Measurements from ENCODE around the gene TIMM13. TPM values are rescaled to one million over a fixed set of nuclear protein-coding genes. Genes with fewer than 3 reads are reported as not detected.

TIMM13 gene
- total RNA-seq, 1 donor from 2014 or later, result 39.5 TPM

GRCh38 chr19:2436384-2436783 is 9.0 kb upstream of the TIMM13 start:
- TF ChIP-seq, protein P1, sequence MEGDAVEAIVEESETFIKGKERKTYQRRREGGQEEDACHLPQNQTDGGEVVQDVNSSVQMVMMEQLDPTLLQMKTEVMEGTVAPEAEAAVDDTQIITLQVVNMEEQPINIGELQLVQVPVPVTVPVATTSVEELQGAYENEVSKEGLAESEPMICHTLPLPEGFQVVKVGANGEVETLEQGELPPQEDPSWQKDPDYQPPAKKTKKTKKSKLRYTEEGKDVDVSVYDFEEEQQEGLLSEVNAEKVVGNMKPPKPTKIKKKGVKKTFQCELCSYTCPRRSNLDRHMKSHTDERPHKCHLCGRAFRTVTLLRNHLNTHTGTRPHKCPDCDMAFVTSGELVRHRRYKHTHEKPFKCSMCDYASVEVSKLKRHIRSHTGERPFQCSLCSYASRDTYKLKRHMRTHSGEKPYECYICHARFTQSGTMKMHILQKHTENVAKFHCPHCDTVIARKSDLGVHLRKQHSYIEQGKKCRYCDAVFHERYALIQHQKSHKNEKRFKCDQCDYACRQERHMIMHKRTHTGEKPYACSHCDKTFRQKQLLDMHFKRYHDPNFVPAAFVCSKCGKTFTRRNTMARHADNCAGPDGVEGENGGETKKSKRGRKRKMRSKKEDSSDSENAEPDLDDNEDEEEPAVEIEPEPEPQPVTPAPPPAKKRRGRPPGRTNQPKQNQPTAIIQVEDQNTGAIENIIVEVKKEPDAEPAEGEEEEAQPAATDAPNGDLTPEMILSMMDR (IDR thresholded peaks at IDR 0.05; ENCODE audit: insufficient read depth, low read length, severe bottlenecking), result no peak
- no peak for DNase-seq (ENCODE audit: low read depth)
- no peak overlapping the region for H3K4me3 ChIP-seq (ENCODE audit: low read depth, low read length)
- FAIRE-seq, result no peak
- no peaks in the 10 kb centered on the region for H3K27me3 ChIP-seq (ENCODE audit: control insufficient read depth, insufficient read depth, low read length)
- peaks cover 20% of the 10 kb centered on the region for H3K36me3 ChIP-seq (ENCODE audit: control insufficient read depth, insufficient read depth, low read length)

DNA sequence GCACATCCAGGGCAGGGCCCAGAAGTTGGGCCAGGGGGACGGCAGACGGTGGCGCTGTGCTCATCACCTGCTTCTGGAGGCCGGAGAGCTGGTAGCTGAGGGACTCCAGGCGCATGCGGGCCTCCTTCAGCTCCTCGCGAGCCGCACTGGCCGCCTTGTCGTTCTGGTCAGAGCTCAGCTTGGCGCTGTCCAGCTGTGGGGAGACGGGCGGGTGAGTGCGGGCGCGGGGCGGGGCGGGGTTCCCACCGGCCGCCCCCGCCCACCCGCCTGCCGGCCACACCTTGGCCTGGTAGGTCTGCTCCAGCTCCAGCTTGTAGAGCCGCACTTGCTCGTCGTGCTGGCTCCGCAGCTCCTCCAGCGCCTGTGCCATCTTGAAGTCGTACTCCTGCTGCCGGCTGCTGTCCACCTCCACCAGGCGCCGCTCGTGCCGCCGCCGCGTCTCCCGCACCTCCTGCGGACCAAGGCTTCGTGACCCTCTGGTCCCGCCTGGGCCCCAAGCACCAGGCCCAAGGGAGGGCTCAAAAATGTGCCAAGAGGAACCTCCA is 7.4 kb upstream of the TIMM13 start:
- TF ChIP-seq, protein P1 (IDR thresholded peaks at IDR 0.05; ENCODE audit: insufficient read depth, low read length, severe bottlenecking), result no peak
- peaks cover 20% of the 10 kb centered on the region for H3K36me3 ChIP-seq (ENCODE audit: control insufficient read depth, insufficient read depth, low read length)
- FAIRE-seq, result no peak

DNA sequence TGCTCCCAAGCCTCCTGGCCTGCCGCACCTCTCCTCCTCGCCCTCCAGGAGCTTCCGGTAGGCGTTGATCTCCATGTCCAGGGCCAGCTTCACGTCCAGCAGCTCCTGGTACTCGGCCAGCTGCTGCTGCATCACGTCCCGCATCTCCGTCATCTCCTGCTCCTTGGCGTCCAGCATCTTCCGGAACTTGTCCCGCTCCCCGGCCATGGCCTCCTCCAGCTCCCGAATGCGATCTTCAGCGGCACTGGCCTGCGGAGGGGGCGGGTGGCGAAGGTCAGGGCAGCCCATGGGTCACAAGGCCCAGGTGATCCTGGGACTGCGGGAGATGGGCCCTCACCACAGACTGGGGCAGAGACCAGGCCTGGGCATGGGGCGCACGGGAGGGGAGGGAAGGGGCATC is 6.9 kb upstream of the TIMM13 start:
- TF ChIP-seq, protein P1 (IDR thresholded peaks at IDR 0.05; ENCODE audit: insufficient read depth, low read length, severe bottlenecking), result no peak
- no peaks in the 10 kb centered on the region for H3K27me3 ChIP-seq (ENCODE audit: control insufficient read depth, insufficient read depth, low read length)
- no peak for FAIRE-seq
- H3K36me3 ChIP-seq (ENCODE audit: control insufficient read depth, insufficient read depth, low read length), result peaks cover 20% of the 10 kb centered on the region
- H3K4me3 ChIP-seq (ENCODE audit: low read depth, low read length), result no peak overlapping the region
- no peak for DNase-seq (ENCODE audit: low read depth)

More for the DNA sequence above, 7.4 kb upstream of the TIMM13 start:
- DNase-seq (ENCODE audit: low read depth), result no peak
- H3K4me3 ChIP-seq (ENCODE audit: low read depth, low read length), result no peak overlapping the region
- no peaks in the 10 kb centered on the region for H3K27me3 ChIP-seq (ENCODE audit: control insufficient read depth, insufficient read depth, low read length)

DNA sequence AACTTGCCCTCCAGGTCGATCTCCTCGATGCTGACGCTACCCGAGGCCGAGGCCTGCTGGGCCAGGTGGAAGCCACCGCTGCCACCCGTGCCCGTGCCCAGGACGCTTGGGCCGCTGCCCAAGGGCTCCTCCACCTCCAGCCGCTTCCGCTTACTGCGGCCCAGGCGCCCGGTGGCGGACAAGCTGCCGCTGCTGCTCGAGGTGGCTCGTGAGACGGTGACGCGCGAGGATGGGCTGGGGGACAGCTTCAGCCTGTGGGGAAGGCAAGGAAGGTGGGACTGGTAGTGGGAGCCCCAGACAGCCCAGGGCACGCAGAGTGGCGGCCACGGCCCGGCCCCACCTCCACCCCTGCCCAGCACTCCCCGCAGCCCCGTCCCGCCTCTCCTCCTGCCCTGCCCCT is 6.5 kb upstream of the TIMM13 start:
- DNase-seq (ENCODE audit: low read depth) (no peak), FAIRE-seq (no peak)
- TF ChIP-seq, protein P1 (IDR thresholded peaks at IDR 0.05; ENCODE audit: insufficient read depth, low read length, severe bottlenecking), result no peak
- Histone ChIP-seq H3K4me3 (ENCODE audit: low read depth, low read length) (no peak overlapping the region), H3K27me3 (ENCODE audit: control insufficient read depth, insufficient read depth, low read length) (no peaks in the 10 kb centered on the region), H3K36me3 (ENCODE audit: control insufficient read depth, insufficient read depth, low read length) (peaks cover 20% of the 10 kb centered on the region)

DNA sequence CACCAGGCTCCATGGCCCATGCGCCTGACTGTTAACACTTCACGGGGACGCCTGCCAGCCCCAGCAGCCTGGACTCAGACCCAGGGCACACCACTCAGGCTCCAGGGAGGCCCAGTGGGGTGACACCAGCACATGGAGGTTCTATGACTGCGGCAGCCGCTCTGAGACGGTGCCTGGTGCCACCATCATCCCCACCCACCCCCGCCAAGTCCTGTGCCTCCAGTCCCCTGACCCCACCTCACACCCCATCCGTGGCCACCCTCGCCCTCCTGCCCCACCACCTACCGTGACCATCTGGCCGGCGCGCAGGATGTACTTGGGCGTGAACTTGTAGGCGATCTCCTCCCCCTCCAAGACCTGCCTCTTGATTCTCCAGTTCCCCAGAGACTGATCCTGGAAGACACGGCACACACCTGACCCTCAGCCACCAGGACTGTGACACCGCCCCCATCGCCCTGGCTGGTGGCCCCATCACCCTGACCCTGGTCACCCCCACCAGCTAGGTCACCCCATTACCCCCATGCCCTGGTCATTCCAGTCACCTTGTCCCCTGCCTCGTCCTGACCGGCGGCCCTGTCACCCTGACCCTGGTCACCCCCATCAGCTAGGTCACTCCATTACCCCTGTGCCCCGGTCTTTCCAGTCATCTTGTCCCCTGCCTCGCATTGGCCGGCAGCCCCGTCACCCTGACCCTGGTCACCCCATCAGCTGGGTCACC is 4.9 kb upstream of the TIMM13 start:
- no peak for FAIRE-seq
- TF ChIP-seq, protein P1 (IDR thresholded peaks at IDR 0.05; ENCODE audit: insufficient read depth, low read length, severe bottlenecking), result no peak
- H3K36me3 ChIP-seq (ENCODE audit: control insufficient read depth, insufficient read depth, low read length), result peaks cover 12% of the 10 kb centered on the region

More for the DNA sequence above, 4.9 kb upstream of the TIMM13 start:
- Histone ChIP-seq H3K4me3 (ENCODE audit: low read depth, low read length) (no peak overlapping the region), H3K27me3 (ENCODE audit: control insufficient read depth, insufficient read depth, low read length) (no peaks in the 10 kb centered on the region)
- DNase-seq (ENCODE audit: low read depth), result no peak
